Mucosa of rectum (tissue), 2 donors: ENCODE results near the gene NTN1.
"Not testable (repeated sequence)": the region's sequence is repeated elsewhere in the genome, so short reads cannot be mapped to it uniquely, and the experiment has no call there.

Experiments
- H3K27ac ChIP-seq, 2 donors: one replicate each; pipeline ENCODE4 v1.7.0; 2013; ENCODE audit warnings: inconsistent platforms in 2 of 2, low read depth in 2 of 2, low read length in 2 of 2
- H3K27me3 ChIP-seq, 2 donors: one replicate each; pipeline ENCODE4 v1.7.0; 2013; ENCODE audit warnings: low read length in 2 of 2; ENCODE audit not compliant: control insufficient read depth in 2 of 2, insufficient read depth in 2 of 2
- H3K36me3 ChIP-seq, 2 donors: one replicate each; pipeline ENCODE4 v1.7.0; 2013; ENCODE audit warnings: low read length in 2 of 2; ENCODE audit not compliant: control insufficient read depth in 2 of 2, insufficient read depth in 2 of 2
- H3K4me1 ChIP-seq, 2 donors: one replicate each; pipeline ENCODE4 v1.7.0; 2013; ENCODE audit warnings: low read length in 2 of 2, mild to moderate bottlenecking in 1 of 2; ENCODE audit not compliant: control insufficient read depth in 2 of 2, insufficient read depth in 2 of 2
- H3K4me3 ChIP-seq, 2 donors: one replicate each; pipeline ENCODE4 v1.7.0; 2013; ENCODE audit warnings: low read length in 2 of 2
- H3K9ac ChIP-seq, 2 donors: one replicate each; pipeline ENCODE4 v1.7.0; 2013; ENCODE audit warnings: low read length in 2 of 2, low read depth in 1 of 2, mild to moderate bottlenecking in 1 of 2
- H3K9me3 ChIP-seq, 2 donors: one replicate each; pipeline ENCODE4 v1.7.0; 2013; ENCODE audit warnings: low read length in 2 of 2; ENCODE audit not compliant: control insufficient read depth in 2 of 2
- donor health status: healthy.
- donor health status: Normal muscosa, but diverticular disease.

The NTN1 gene

DNA sequence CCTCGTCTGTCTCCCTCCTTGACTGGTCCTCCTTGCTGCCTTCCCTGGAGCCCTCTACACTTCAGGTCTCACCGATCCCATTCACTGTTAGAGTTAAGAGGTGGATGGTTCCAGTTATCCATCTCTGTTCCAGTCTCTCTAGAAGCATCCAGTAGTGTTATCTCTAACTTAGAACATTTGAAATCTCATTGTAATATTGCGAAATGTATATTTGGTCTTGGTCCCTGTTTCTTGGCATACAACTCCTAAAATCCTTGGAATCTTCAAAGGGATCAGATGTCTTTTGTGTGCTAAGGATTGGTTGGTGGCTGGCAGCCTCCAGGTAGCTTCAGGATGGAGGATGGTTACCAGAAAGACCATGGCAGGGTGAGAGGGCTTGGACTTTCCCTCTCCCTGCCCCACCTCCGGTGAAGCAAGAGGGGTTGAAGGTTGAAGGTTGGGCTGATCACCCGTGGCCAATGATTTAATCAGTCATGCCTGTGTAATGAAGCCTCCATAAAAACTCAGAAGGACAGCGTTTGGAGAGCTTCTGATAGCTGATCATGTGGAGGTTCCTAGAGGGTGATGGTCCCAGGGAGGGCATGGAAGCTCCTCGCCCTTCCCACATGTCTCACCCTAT, 59.1 kb downstream of the NTN1 start:
- no peak overlapping the region for H3K9ac ChIP-seq
- no peak overlapping the region for H3K4me3 ChIP-seq
- no peak overlapping the region for H3K27ac ChIP-seq
- H3K4me1 ChIP-seq: no peaks in the 10 kb centered on the region
- H3K36me3 ChIP-seq: no peaks in the 10 kb centered on the region
- peaks cover 0 to 3% of the 10 kb centered on the region in 2 donors for H3K27me3 ChIP-seq
- no peaks in the 10 kb centered on the region for H3K9me3 ChIP-seq

DNA sequence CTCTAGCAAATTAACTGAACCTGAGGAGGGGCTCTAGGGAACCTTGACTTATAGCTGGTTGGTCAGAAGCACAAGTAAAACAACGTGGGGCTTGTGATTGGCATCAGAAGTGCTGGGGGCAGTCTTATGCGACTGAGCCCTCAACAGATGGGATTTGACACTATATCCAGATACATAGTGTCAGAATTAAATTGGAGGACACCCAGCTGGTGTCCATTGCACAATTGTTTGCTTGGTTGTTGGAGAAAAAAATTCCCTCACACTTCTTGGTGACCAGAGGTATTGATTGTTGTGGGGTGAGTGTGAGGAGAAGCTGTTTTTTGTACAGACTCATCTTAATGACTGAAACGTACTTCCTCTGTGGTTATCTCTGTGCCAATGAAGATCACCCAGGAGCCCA, 59.7 kb downstream of the NTN1 start:
- Histone ChIP-seq H3K4me1 (no peaks in the 10 kb centered on the region), H3K27ac (no peak overlapping the region), H3K27me3 (peaks cover 0 to 4% of the 10 kb centered on the region in 2 donors), H3K4me3 (no peak overlapping the region), H3K9me3 (no peaks in the 10 kb centered on the region), H3K9ac (no peak overlapping the region), H3K36me3 (no peaks in the 10 kb centered on the region)

DNA sequence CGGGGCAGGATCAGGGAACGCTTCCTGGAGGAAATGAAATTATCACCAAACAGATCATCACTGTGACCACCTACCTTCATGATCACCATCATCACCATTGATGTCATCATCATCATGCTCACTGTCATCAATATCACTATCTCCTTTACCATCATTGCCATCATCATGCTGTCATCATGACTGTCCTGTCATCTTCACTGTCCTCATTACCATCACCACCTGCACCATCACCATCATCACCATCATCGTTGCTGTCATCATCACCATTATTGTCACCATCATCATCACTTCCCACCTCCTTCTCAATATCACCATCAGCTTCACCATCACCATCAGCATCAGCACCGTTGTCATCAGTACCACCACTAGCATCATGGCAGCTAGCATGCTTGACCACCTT, 65.3 kb downstream of the NTN1 start:
- H3K27ac ChIP-seq: no peak overlapping the region
- H3K9ac ChIP-seq: no peak overlapping the region
- H3K36me3 ChIP-seq: no peaks in the 10 kb centered on the region
- peaks cover 0 to 4% of the 10 kb centered on the region in 2 donors for H3K27me3 ChIP-seq
- H3K4me1 ChIP-seq: no peaks in the 10 kb centered on the region
- H3K4me3 ChIP-seq: no peak overlapping the region
- no peaks in the 10 kb centered on the region for H3K9me3 ChIP-seq

DNA sequence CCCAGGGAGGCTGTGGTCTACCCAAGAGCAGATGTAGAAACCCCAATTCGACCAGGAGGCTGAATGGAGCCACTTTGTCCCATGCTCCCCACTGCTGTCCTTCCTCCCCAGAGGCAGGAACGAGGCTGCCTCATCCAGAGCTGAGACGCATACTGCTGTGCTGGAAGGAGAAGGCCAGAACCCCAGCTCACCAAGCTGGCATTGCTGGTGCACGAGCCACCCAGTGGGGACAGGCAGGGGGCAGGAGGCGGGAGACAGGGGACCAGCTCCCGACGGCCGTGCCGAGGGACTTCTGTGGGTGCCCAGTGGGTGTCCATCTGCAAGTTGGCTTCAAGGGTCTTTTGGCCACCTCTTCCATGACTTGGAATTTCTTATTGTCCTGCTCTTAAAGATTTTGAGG, 66.6 kb downstream of the NTN1 start:
- no peak overlapping the region for H3K4me3 ChIP-seq
- H3K9me3 ChIP-seq: no peaks in the 10 kb centered on the region
- H3K27me3 ChIP-seq: peaks cover 0 to 4% of the 10 kb centered on the region in 2 donors
- no peak overlapping the region for H3K9ac ChIP-seq
- no peak overlapping the region for H3K27ac ChIP-seq
- no peaks in the 10 kb centered on the region for H3K36me3 ChIP-seq
- no peaks in the 10 kb centered on the region for H3K4me1 ChIP-seq

DNA sequence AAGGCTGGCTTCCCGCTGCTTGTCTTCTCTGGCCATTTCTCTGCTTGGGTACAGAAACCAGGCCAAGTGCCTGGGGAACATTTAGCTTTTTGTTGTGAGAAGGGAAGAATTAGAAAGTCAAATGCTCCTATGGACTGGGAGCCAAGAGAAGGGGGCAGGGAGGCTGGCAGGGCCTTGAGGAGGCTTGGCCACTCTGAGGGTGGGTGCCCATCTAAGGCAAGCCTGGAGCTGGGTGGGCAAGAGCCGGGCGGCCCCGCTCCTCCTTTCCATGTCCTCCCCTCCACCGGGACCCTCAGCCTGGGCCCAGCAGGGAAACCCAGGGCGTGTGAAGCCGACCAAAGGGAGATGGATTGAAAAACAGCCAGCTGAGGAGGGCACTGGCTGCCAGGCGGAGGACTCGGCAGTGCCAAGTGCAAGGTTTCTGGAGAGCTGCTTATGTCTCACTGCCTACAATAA, 69.4 kb downstream of the NTN1 start:
- Histone ChIP-seq H3K4me3 (no peak overlapping the region), H3K27ac (no peak overlapping the region), H3K4me1 (no peaks in the 10 kb centered on the region), H3K36me3 (no peaks in the 10 kb centered on the region), H3K27me3 (no peaks in the 10 kb centered on the region), H3K9me3 (no peaks in the 10 kb centered on the region), H3K9ac (no peak overlapping the region)

DNA sequence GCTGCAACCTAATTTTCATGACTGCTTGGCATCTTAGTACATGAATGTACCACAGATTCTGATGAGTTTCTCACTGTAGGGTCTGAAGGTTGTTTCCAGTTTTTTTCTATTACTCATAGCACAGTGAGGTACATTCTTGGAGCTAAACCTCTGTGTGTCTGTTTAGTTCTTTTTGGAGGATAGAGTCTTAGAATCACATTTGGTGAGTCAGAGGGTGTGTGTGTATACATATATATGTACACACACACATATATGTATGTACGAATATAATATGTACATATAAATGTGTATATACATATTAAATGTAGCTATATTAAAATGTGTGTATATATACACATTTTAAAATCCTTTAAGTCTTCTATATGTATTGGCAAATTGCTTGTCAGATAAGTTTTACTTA, 72.9 kb downstream of the NTN1 start:
- no peak overlapping the region for H3K27ac ChIP-seq
- H3K9me3 ChIP-seq: no peaks in the 10 kb centered on the region
- no peak overlapping the region for H3K4me3 ChIP-seq
- no peaks in the 10 kb centered on the region for H3K36me3 ChIP-seq
- no peaks in the 10 kb centered on the region for H3K4me1 ChIP-seq
- H3K27me3 ChIP-seq: no peaks in the 10 kb centered on the region
- H3K9ac ChIP-seq: no peak overlapping the region

DNA sequence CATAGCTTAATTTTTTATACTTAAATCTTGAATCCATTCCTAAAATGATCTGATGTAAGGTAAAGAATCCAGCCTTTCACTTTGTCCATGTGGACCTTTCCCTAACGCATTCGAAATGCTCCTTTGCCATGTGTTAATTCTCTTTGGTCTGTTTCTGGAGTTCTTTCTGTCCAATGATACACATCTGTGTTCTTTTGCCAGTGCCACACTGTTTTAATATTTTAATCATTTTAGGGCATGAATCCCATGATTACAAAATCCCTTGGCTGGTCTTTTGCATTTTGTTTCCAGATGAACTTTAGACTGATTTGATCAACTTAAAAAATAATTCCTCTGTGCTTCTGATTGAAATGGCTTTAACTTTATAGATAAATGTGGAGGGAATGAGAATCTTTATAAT, 74.1 kb downstream of the NTN1 start:
- Histone ChIP-seq H3K27ac (no peak overlapping the region), H3K4me1 (no peaks in the 10 kb centered on the region), H3K9ac (no peak overlapping the region), H3K36me3 (no peaks in the 10 kb centered on the region), H3K4me3 (no peak overlapping the region), H3K27me3 (no peaks in the 10 kb centered on the region), H3K9me3 (no peaks in the 10 kb centered on the region)

DNA sequence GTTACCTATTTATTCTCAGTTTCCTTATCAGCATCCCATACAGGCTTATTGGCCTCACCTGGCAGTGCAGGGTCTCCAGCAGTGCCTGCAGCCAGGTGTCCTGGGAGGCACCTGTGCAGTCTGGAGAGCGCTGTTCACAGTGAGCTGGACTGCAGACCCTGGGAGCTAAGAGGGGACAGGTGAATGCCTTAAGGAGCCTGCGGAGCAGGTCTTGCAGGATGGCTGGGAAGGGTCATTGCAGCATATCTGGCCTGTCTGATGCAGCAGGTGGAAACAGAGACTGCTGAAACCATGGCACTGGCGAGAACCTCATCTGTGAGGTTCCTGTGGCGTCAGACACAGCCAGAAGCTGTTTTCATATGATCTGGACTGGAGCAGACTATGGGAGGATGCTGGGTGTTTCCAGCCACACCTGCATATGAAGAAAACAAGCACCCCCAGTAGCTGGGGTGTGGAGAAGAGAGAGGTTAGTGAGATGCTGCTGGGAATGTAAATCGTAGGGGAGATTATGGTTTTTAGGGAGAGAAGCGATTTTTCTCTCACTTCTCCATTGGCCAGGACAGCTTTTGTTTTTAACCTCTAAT, 77.0 kb downstream of the NTN1 start:
- H3K9ac ChIP-seq: no peak overlapping the region
- no peak overlapping the region for H3K4me3 ChIP-seq
- H3K27me3 ChIP-seq: no peaks in the 10 kb centered on the region
- H3K4me1 ChIP-seq: no peaks in the 10 kb centered on the region
- H3K27ac ChIP-seq: no peak overlapping the region
- no peaks in the 10 kb centered on the region for H3K36me3 ChIP-seq
- no peaks in the 10 kb centered on the region for H3K9me3 ChIP-seq

DNA sequence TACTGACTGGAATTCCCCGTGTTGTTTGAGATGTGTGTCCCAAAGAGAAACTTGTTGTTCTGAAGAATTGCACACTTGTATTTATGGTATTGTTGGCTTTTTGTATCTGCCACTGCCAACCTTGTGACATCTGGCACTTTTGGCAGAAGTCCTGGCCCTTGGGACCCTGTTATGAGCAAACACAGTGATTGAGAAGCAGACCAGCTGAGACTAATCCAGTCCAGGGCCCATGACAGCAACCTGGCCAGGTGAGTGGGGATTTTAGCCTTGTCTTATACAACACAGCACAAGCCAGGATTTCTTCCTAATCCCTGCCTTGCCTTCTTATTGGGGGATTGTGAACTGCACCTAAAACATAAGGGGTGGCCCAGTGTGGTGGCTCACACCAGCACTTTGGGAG, 80.0 kb downstream of the NTN1 start:
- no peaks in the 10 kb centered on the region for H3K36me3 ChIP-seq

DNA sequence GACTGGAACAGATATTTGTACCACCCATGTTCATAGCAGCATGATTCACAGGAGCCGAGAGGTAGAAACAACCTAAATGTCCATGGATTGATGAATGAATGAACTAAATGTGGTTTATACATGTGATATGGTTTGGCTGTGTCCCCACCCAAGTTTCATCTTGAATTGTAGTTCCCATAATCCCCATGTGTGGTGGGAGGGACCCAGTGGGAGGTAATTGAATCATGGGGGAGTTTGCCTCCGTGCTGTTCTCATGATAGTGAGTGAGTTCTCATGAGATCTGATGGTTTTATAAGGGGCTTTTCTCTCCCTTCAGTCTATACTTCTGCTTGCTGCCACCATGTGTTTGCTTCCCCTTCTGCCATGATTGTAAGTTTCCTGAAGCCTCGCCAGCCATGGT, 81.9 kb downstream of the NTN1 start:
- not testable (repeated sequence) for H3K4me1 ChIP-seq, H3K27ac ChIP-seq, H3K4me3 ChIP-seq, H3K36me3 ChIP-seq, H3K9me3 ChIP-seq, H3K27me3 ChIP-seq, H3K9ac ChIP-seq

More for the DNA sequence above, 80.0 kb downstream of the NTN1 start:
- H3K27me3 ChIP-seq: no peaks in the 10 kb centered on the region
- no peak overlapping the region for H3K27ac ChIP-seq
- H3K4me3 ChIP-seq: no peak overlapping the region
- H3K9me3 ChIP-seq: no peaks in the 10 kb centered on the region
- H3K4me1 ChIP-seq: no peaks in the 10 kb centered on the region
- H3K9ac ChIP-seq: no peak overlapping the region
